HCT116 (cell line): ENCODE data around the gene HTRA3. TPM values are rescaled to one million over a fixed set of nuclear protein-coding genes. Genes with fewer than 3 reads are reported as not detected.

Experiments used
- ATAC-seq: fragments of 200-7000 bp; cut with Tn5 transposase; 2 replicates; pipeline ENCODE4 v1.9.1; 2020; ENCODE audit warnings: mild to moderate bottlenecking, moderate library complexity
- BruUV-seq: library from RNA; stranded (reverse); fragments of 400-500 nt; replicated peaks from 2 replicates; lab custom pipeline; 2021; lab: Mats Ljungman, UMichigan
- CTCF ChIA-PET: fragments of 300-600 bp; sonication (Branson Sonifier 250); formaldehyde crosslinking; loops from one replicate; lab custom pipeline; 2021; ENCODE audit warnings: antibody characterized with exemption; lab: Charles Lee
- POLR2A ChIA-PET: fragments of 300-600, 350-600 bp; sonication (Branson Sonifier 250); formaldehyde crosslinking; loops from one replicate; lab custom pipeline; 2021; ENCODE audit warnings: antibody characterized with exemption; lab: Charles Lee
- RAD21 ChIA-PET, 2 experiments: fragments of 300-600 bp; sonication (Branson Sonifier 250); formaldehyde crosslinking; loops; one replicate each; lab custom pipeline; 2023; ENCODE audit warnings: low total read pairs in 2 of 2; ENCODE audit not compliant: uncharacterized antibody in 2 of 2, unreplicated experiment in 2 of 2, low non-redundant PET in 1 of 2; lab: Charles Lee
- DNase-seq: peaks from one replicate; pipeline ENCODE4 v3.0.0-alpha.2; 2010; ENCODE audit warnings: low read depth, low spot score
- H2AFZ ChIP-seq: fragments of 200-600 bp; shearing (Covaris generic), sonication (generic); 2 replicates; pipeline ENCODE4 v1.6.1; 2017; ENCODE audit warnings: low read depth, mixed run types, mixed read lengths, antibody characterized with exemption, low read length; ENCODE audit not compliant: poor library complexity, severe bottlenecking
- H3K27ac ChIP-seq: 2 replicates; pipeline ENCODE4 v1.5.1; 2012; ENCODE audit warnings: low read depth, low read length
- H3K27me3 ChIP-seq: fragments of 200-600 bp; sonication (generic); 2 replicates; pipeline ENCODE4 v1.6.1; 2016; ENCODE audit warnings: mixed run types, low read length, mixed read lengths; ENCODE audit not compliant: insufficient read depth
- H3K36me3 ChIP-seq, 2 experiments: fragments of 200-500 bp in 1 of 2; fragments of 200-600 bp in 1 of 2; sonication (Bioruptor generic) in 1 of 2; sonication (generic) in 1 of 2; 2 replicates each; pipeline versions ENCODE4 v1.5.1 to v1.6.1; 2014 to 2016; ENCODE audit warnings: low read length in 2 of 2, inconsistent platforms in 1 of 2, mixed read lengths in 1 of 2, mixed run types in 1 of 2; ENCODE audit not compliant: insufficient read depth in 2 of 2, control insufficient read depth in 1 of 2
- H3K4me1 ChIP-seq, 2 experiments: fragments of 200-600 bp in 1 of 2; sonication (generic) in 1 of 2; 2 replicates each; pipeline versions ENCODE4 v1.5.1 to v1.6.1; 2012 to 2017; ENCODE audit warnings: low read length in 2 of 2, inconsistent platforms in 1 of 2, mild to moderate bottlenecking in 1 of 2, mixed read lengths in 1 of 2, mixed run types in 1 of 2, moderate library complexity in 1 of 2; ENCODE audit not compliant: insufficient read depth in 2 of 2, control insufficient read depth in 1 of 2
- H3K4me2 ChIP-seq: fragments of 200-600 bp; sonication (generic); 2 replicates; pipeline ENCODE4 v1.6.1; 2017; ENCODE audit warnings: mixed run types, low read length, mixed read lengths
- H3K4me3 ChIP-seq, 2 experiments: fragments of 200-600 bp in 1 of 2; sonication (generic) in 1 of 2; replicated peaks in 1 of 2; 2 replicates each; pipeline ENCODE4 v1.5.1; 2011 to 2016; ENCODE audit warnings: low read length in 2 of 2, control low read depth in 1 of 2, low read depth in 1 of 2, mild to moderate bottlenecking in 1 of 2, mixed read lengths in 1 of 2, mixed run types in 1 of 2
- H3K79me2 ChIP-seq: fragments of 200-600 bp; sonication (generic); 2 replicates; pipeline ENCODE4 v1.6.1; 2017; ENCODE audit warnings: mild to moderate bottlenecking, mixed run types, low read length, moderate library complexity, mixed read lengths; ENCODE audit not compliant: insufficient read depth
- H3K9ac ChIP-seq: fragments of 200-600 bp; sonication (generic); 2 replicates; pipeline ENCODE4 v1.6.1; 2016; ENCODE audit warnings: low read length, mixed read lengths
- H3K9me2 ChIP-seq: fragments of 200-600 bp; sonication (generic), shearing (Covaris generic); 2 replicates; pipeline ENCODE4 v1.6.1; 2017; ENCODE audit warnings: mixed run types, mild to moderate bottlenecking, moderate library complexity; ENCODE audit not compliant: insufficient read depth
- H3K9me3 ChIP-seq, 2 experiments: fragments of 200-500 bp in 1 of 2; fragments of 200-600 bp in 1 of 2; sonication (Bioruptor generic) in 1 of 2; sonication (generic) in 1 of 2; 2 replicates each; pipeline ENCODE4 v1.6.1; 2014 to 2017; ENCODE audit warnings: low read length in 2 of 2, mixed read lengths in 2 of 2, inconsistent platforms in 1 of 2, low read depth in 1 of 2, mild to moderate bottlenecking in 1 of 2, mixed run types in 1 of 2, moderate library complexity in 1 of 2; ENCODE audit not compliant: control insufficient read depth in 1 of 2, insufficient read depth in 1 of 2
- H4K20me1 ChIP-seq: fragments of 200-600 bp; sonication (generic), shearing (Covaris generic); 2 replicates; pipeline ENCODE4 v1.6.1; 2017; ENCODE audit warnings: mixed run types, mild to moderate bottlenecking, moderate library complexity; ENCODE audit not compliant: insufficient read depth
- CEBPB ChIP-seq: IDR thresholded peaks from 2 replicates; pipeline ENCODE4 v1.6.1; 2012; ENCODE audit warnings: low read depth
- EZH2 ChIP-seq: fragments of 200-600 bp; sonication (generic); IDR thresholded peaks from 2 replicates; pipeline ENCODE4 v1.6.1; 2017; ENCODE audit warnings: antibody characterized with exemption, mixed run types
- MAX ChIP-seq: IDR thresholded peaks from 2 replicates; pipeline ENCODE4 v1.6.1; 2012
- SIN3A ChIP-seq: IDR thresholded peaks from 2 replicates; pipeline ENCODE4 v1.6.1; 2012; ENCODE audit warnings: low read depth
- SRF ChIP-seq: IDR thresholded peaks from 2 replicates; pipeline ENCODE4 v1.6.1; 2012; ENCODE audit warnings: low read depth
- TCF7L2 ChIP-seq: IDR thresholded peaks from 2 replicates; pipeline ENCODE4 v1.7.0; 2011; ENCODE audit warnings: borderline replicate concordance, inconsistent platforms; ENCODE audit not compliant: insufficient read depth, insufficient read length; ENCODE audit errors: extremely low read depth
- ZNF274 ChIP-seq: fragments of 200-500 bp; sonication (Bioruptor generic); IDR thresholded peaks from 2 replicates; pipeline ENCODE4 v1.6.1; 2014; ENCODE audit warnings: mild to moderate bottlenecking, low read depth, low read length, inconsistent platforms
- intact Hi-C: fragments of 100-400 bp; cut with micrococcal nuclease; formaldehyde crosslinking; loops from 2 replicates; pipeline ENCODE4 v1.10.0; 2022
- total RNA-seq: library from RNA; stranded (reverse); gene quantifications from one replicate; pipeline ENCODE4 v1.2.1, GENCODE V29; 2021; ENCODE audit not compliant: unreplicated experiment
- TF ChIP-seq, protein P1 (sequence below), 3 experiments: fragments of 200-600 bp in 1 of 3; sonication (generic) in 1 of 3; IDR thresholded peaks in 2 of 3; conservative IDR thresholded peaks in 1 of 3; 2 replicates each; pipeline ENCODE4 v1.5.1; 2012 to 2017; ENCODE audit warnings: low read depth in 2 of 3, low read length in 2 of 3, antibody characterized with exemption in 1 of 3, borderline replicate concordance in 1 of 3, control low read depth in 1 of 3, mild to moderate bottlenecking in 1 of 3, mixed read lengths in 1 of 3, mixed run types in 1 of 3, moderate library complexity in 1 of 3; ENCODE audit not compliant: insufficient read depth in 1 of 3

The HTRA3 gene
- total RNA-seq, 1 experiment from 2014 or later = not detected

GRCh38 chr4:8319731-8320385 lies 50.3 kb downstream of the HTRA3 start:
- no peaks in the 10 kb centered on the region for H4K20me1 ChIP-seq
- H3K9ac ChIP-seq = no peak overlapping the region
- H3K27ac ChIP-seq = no peak overlapping the region
- H3K27me3 ChIP-seq = no peaks in the 10 kb centered on the region
- POLR2A ChIA-PET = no interaction called here
- no peak overlapping the region for H3K4me2 ChIP-seq
- no peaks in the 10 kb centered on the region for H3K36me3 ChIP-seq
- RAD21 ChIA-PET = interaction anchor here in 1 of 2 experiments (0.6 kb wide), 1 partner anchor 53 kb away, joined by 4 read pairs; no protein-coding TSS in a partner anchor
- BruUV-seq = no TSS peak
- no peaks in the 10 kb centered on the region for H3K79me2 ChIP-seq
- H3K4me1 ChIP-seq = peaks cover 16 to 20% of the 10 kb centered on the region in 2 experiments
- H2AFZ ChIP-seq = no peak overlapping the region
- no peak overlapping the region for H3K4me3 ChIP-seq
- CTCF ChIA-PET = interaction anchor here (1.1 kb wide), 1 partner anchor 83 kb away, joined by 4 read pairs; no protein-coding TSS in a partner anchor
- intact Hi-C loops = no loop called here
- no peaks in the 10 kb centered on the region for H3K9me2 ChIP-seq
- no peaks in the 10 kb centered on the region for H3K9me3 ChIP-seq
- TF ChIP-seq EZH2 = no peak
- TF ChIP-seq, protein P1, sequence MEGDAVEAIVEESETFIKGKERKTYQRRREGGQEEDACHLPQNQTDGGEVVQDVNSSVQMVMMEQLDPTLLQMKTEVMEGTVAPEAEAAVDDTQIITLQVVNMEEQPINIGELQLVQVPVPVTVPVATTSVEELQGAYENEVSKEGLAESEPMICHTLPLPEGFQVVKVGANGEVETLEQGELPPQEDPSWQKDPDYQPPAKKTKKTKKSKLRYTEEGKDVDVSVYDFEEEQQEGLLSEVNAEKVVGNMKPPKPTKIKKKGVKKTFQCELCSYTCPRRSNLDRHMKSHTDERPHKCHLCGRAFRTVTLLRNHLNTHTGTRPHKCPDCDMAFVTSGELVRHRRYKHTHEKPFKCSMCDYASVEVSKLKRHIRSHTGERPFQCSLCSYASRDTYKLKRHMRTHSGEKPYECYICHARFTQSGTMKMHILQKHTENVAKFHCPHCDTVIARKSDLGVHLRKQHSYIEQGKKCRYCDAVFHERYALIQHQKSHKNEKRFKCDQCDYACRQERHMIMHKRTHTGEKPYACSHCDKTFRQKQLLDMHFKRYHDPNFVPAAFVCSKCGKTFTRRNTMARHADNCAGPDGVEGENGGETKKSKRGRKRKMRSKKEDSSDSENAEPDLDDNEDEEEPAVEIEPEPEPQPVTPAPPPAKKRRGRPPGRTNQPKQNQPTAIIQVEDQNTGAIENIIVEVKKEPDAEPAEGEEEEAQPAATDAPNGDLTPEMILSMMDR (IDR thresholded peaks at IDR 0.05 in 2 of 3, conservative IDR thresholded peaks at IDR 0.05 in 1 of 3; ENCODE audit: borderline replicate concordance in 1 of 3, insufficient read depth in 1 of 3, low read depth in 2 of 3, low read length in 2 of 3) = no peak
- no peak for TF ChIP-seq MAX
- TF ChIP-seq SIN3A = no peak
- no peak for TF ChIP-seq TCF7L2
- TF ChIP-seq ZNF274 = no peak
- TF ChIP-seq CEBPB = no peak
- no peak for TF ChIP-seq SRF
- TF ChIP-seq, all 23 proteins: peak for 0
- no peak for DNase-seq
- no peak for ATAC-seq
